GM23338 (cell line): Measurements from ENCODE around the gene FAM78A. TPM values are rescaled to one million over a fixed set of nuclear protein-coding genes. Genes with fewer than 3 reads are reported as not detected.
A peak's percentile ranks its signal among the peaks of the same experiment; 100 is the strongest.

Experiments
- ATAC-seq: fragments of 200-7000 bp; cut with Tn5 transposase; 3 replicates; pipeline ENCODE4 v1.9.1; 2020
- DNase-seq: peaks from one replicate; pipeline ENCODE4 v3.0.0-alpha.2; 2015; ENCODE audit warnings: low spot score
- H2AFZ ChIP-seq: fragments of 200-600 bp; sonication (generic); 2 replicates; pipeline ENCODE4 v1.8.0; 2016; ENCODE audit warnings: antibody characterized with exemption, mild to moderate bottlenecking, moderate library complexity
- H3F3A ChIP-seq: fragments of 200-600 bp; sonication (generic); replicated peaks from 2 replicates; pipeline ENCODE4 v1.8.0; 2017; ENCODE audit warnings: antibody characterized with exemption, mixed run types, low read depth
- H3K27ac ChIP-seq: fragments of 200-600 bp; sonication (generic); 2 replicates; pipeline ENCODE4 v1.6.1; 2016; ENCODE audit warnings: low read depth
- H3K27me3 ChIP-seq: fragments of 200-600 bp; sonication (generic); 2 replicates; pipeline ENCODE4 v1.8.0; 2016; ENCODE audit warnings: mild to moderate bottlenecking, mixed run types, moderate library complexity; ENCODE audit not compliant: insufficient read depth
- H3K36me3 ChIP-seq: fragments of 200-600 bp; sonication (generic); 2 replicates; pipeline ENCODE4 v1.8.0; 2016; ENCODE audit warnings: mild to moderate bottlenecking; ENCODE audit not compliant: insufficient read depth
- H3K4me1 ChIP-seq: fragments of 200-600 bp; sonication (generic); 2 replicates; pipeline ENCODE4 v1.8.0; 2016; ENCODE audit warnings: mild to moderate bottlenecking, moderate library complexity; ENCODE audit not compliant: insufficient read depth
- H3K4me2 ChIP-seq: fragments of 200-600 bp; sonication (generic); 2 replicates; pipeline ENCODE4 v1.7.1; 2017; ENCODE audit warnings: mixed run types
- H3K4me3 ChIP-seq: fragments of 200-600 bp; sonication (generic); 2 replicates; pipeline ENCODE4 v1.6.1; 2016; ENCODE audit warnings: mixed run types
- H3K79me2 ChIP-seq: fragments of 200-600 bp; sonication (generic); replicated peaks from 2 replicates; pipeline ENCODE4 v1.8.0; 2017; ENCODE audit warnings: mild to moderate bottlenecking; ENCODE audit not compliant: insufficient read depth
- H3K9me2 ChIP-seq: fragments of 200-600 bp; sonication (generic); 2 replicates; pipeline ENCODE4 v1.8.0; 2017; ENCODE audit not compliant: insufficient read depth
- H4K20me1 ChIP-seq: fragments of 200-600 bp; sonication (generic); replicated peaks from 2 replicates; pipeline ENCODE4 v1.8.0; 2017; ENCODE audit warnings: mild to moderate bottlenecking; ENCODE audit not compliant: insufficient read depth
- H3K27ac Mint-ChIP-seq: 2 replicates; pipeline ENCODE4 v1.8.0; 2020; ENCODE audit warnings: inconsistent platforms, mild to moderate bottlenecking, moderate library complexity, mixed read lengths
- H3K27me3 Mint-ChIP-seq: 3 replicates; pipeline ENCODE4 v1.8.0; 2022; ENCODE audit warnings: low read depth, mild to moderate bottlenecking, moderate library complexity, mixed read lengths, inconsistent platforms; ENCODE audit not compliant: insufficient read depth, poor library complexity
- H3K36me3 Mint-ChIP-seq: 3 replicates; pipeline ENCODE4 v1.8.0; 2021; ENCODE audit warnings: low read depth, mild to moderate bottlenecking, inconsistent platforms, moderate library complexity, mixed read lengths
- H3K4me1 Mint-ChIP-seq: 3 replicates; pipeline ENCODE4 v1.8.0; 2020; ENCODE audit warnings: mild to moderate bottlenecking, inconsistent platforms, mixed read lengths
- H3K4me3 Mint-ChIP-seq: 3 replicates; pipeline ENCODE4 v1.8.0; 2021; ENCODE audit warnings: moderate library complexity, mild to moderate bottlenecking, inconsistent platforms, mixed read lengths
- H3K9me3 Mint-ChIP-seq: 3 replicates; pipeline ENCODE4 v1.8.0; 2020; ENCODE audit warnings: moderate library complexity, mild to moderate bottlenecking, inconsistent platforms, mixed read lengths
- NANOG ChIP-seq: IDR thresholded peaks from 2 replicates; pipeline ENCODE4 v1.6.1; 2016; ENCODE audit warnings: antibody characterized with exemption, borderline replicate concordance
- ZNF331 ChIP-seq: fragments of 250-450 bp; sonication (Bioruptor Pico); IDR thresholded peaks from 2 replicates; pipeline ENCODE4 v1.5.0; 2020; ENCODE audit warnings: low read depth, mild to moderate bottlenecking, moderate library complexity
- ZNF462 ChIP-seq: fragments of 250-450 bp; sonication (Bioruptor Pico); IDR thresholded peaks from 2 replicates; pipeline ENCODE4 v1.5.0; 2020; ENCODE audit warnings: mild to moderate bottlenecking, moderate library complexity
- polyA plus RNA-seq: library from polyadenylated mRNA; unstranded; fragments of >200 nt; fragmentation: Nextera tagmentation; extraction: Ambion mirVana; gene quantifications from 2 replicates; pipeline ENCODE4 v1.2.1, GENCODE V29; 2016
- total RNA-seq: library from RNA; depleted of rRNA; stranded (reverse); fragments of >200 nt; shearing (Covaris generic); gene quantifications from 2 replicates; pipeline ENCODE4 v1.2.3, GENCODE V29; 2014

The FAM78A gene
- total and polyA plus RNA-seq, 2 experiments from 2014 or later: 0.57 to 2.1 TPM

GRCh38 chr9:131226226-131226625 is 50.1 kb downstream of the FAM78A start (continued):
- TF ChIP-seq ZNF462 (CRISPR knock-in tag) (no peak), NANOG (no peak)

- H3K4me3 ChIP-seq: no peak overlapping the region
- Mint-ChIP-seq H3K9me3 (no peaks in the 10 kb centered on the region), H3K36me3 (peaks cover 3% of the 10 kb centered on the region; the same call in 2 of the 3 replicates), H3K27me3 (no peaks in the 10 kb centered on the region), H3K4me1 (peaks cover 38% of the 10 kb centered on the region), H3K27ac (no peak overlapping the region), H3K4me3 (no peak overlapping the region)
- H3F3A ChIP-seq: 0 out of 2 replicates have a peak, but pooled peaks cover 5% of the 10 kb centered on the region
- H3K36me3 ChIP-seq: no peaks in the 10 kb centered on the region; the same call in 1 of the 2 replicates
- H3K79me2 ChIP-seq: no peaks in the 10 kb centered on the region
- peak overlapping the region; percentile 28; the same call in 1 of the 2 replicates for H3K27ac ChIP-seq
- no peak for ATAC-seq
- TF ChIP-seq ZNF331 (CRISPR knock-in tag) (no peak), ZNF462 (CRISPR knock-in tag) (no peak)
- H3K9me2 ChIP-seq: no peaks in the 10 kb centered on the region
- no peak overlapping the region for H2AFZ ChIP-seq
- DNase-seq: no peak
- H4K20me1 ChIP-seq: no peaks in the 10 kb centered on the region
- H3K4me1 ChIP-seq: peaks cover 29% of the 10 kb centered on the region
- H3K4me2 ChIP-seq: no peak overlapping the region
- H3K27me3 ChIP-seq: no peaks in the 10 kb centered on the region
Measured at GRCh38 chr9:131222460-131222859, 53.9 kb downstream of the FAM78A start.
